ENCODE measurements around the gene PCNP. TPM values are rescaled to one million over a fixed set of nuclear protein-coding genes. Genes with fewer than 3 reads are reported as not detected.

The PCNP gene
- total and polyA plus RNA-seq, 2 donors from 2014 or later: 63.3 to 148 TPM

DNA sequence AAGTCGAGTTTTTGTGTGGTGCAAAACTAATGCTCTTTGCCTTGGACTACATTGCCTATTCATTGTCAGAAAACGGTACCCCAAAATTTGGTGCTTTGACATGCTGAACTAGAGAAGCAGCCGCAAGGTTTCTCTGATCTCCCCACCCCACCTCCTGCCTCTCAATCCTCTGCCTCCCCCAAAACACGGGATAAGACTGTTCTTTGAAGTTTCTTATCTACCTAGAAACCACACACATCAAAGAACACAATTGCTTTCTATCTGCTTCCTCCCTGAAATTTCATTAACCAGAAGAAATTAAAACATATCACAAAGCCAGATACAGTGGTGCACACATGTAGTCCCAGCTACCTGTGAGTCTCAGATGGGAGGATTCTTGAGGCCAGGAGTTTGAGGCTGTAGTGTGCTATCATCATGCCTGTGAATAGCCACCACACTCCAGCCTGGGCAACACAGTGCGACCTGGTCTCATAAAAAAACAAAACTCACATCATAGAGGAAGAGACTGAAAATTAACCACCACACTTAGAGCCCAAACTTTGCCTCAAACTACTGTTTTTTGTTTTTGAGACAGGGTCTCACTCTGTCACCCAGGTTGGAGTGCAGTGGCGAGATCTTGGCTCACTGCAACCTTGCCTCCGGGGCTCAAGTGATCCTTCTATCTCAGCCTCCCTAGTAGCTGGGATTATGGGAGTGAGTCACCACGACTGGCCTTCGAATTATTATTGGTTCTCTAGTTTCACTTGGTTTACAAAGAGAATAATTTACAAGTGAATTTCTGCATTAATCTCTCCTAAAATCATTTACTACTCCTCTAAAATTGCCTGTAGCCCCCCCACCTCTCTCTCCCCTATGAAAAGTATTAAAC lies 2.7 kb upstream of the PCNP start:
- peaks cover 0 to 12% (median 4%) of the 10 kb centered on the region in 3 donors for H3K4me1 ChIP-seq (ENCODE audit: control insufficient read depth in 2 of 3, insufficient read depth in 2 of 3, low read depth in 1 of 3, low read length in 3 of 3)
- peaks cover 0 to 2% (median 0%) of the 10 kb centered on the region in 3 donors for H3K36me3 ChIP-seq (ENCODE audit: control insufficient read depth in 2 of 3, insufficient read depth in 3 of 3, low read length in 3 of 3)
- no peak overlapping the region for H3K4me3 ChIP-seq (ENCODE audit: low read length in 3 of 3)
- no peak overlapping the region for H3K27ac ChIP-seq (ENCODE audit: low read depth in 2 of 2, low read length in 2 of 2)
- DNase-seq (no peak), FAIRE-seq (no peak)
- TF ChIP-seq CTCF (IDR thresholded peaks at IDR 0.05; ENCODE audit: borderline replicate concordance, extremely low read depth, insufficient read depth): no peak
- no peaks in the 10 kb centered on the region for H3K27me3 ChIP-seq (ENCODE audit: control insufficient read depth, insufficient read depth, low read length)
- H3K9ac ChIP-seq (ENCODE audit: low read length in 3 of 3): no peak overlapping the region
- intact Hi-C loops (cut with DNase I): no loop called here
- no peaks in the 10 kb centered on the region for H3K9me3 ChIP-seq (ENCODE audit: control insufficient read depth in 2 of 3, insufficient read depth in 1 of 3, low read length in 3 of 3)

GRCh38 chr3:101574388-101575112 lies 570 bp downstream of the PCNP start:
- FAIRE-seq (no peak), DNase-seq (peak in 4 of 5 donors; percentile 59 to 83 (median 74))
- no peak for TF ChIP-seq CTCF (IDR thresholded peaks at IDR 0.05; ENCODE audit: borderline replicate concordance, extremely low read depth, insufficient read depth)
- H3K9me3 ChIP-seq (ENCODE audit: control insufficient read depth in 2 of 3, insufficient read depth in 1 of 3, low read length in 3 of 3): no peaks in the 10 kb centered on the region
- peaks cover 0 to 12% (median 4%) of the 10 kb centered on the region in 3 donors for H3K4me1 ChIP-seq (ENCODE audit: control insufficient read depth in 2 of 3, insufficient read depth in 2 of 3, low read depth in 1 of 3, low read length in 3 of 3)
- no peaks in the 10 kb centered on the region for H3K27me3 ChIP-seq (ENCODE audit: control insufficient read depth, insufficient read depth, low read length)
- intact Hi-C loops (cut with DNase I): no loop called here
- H3K9ac ChIP-seq (ENCODE audit: low read length in 3 of 3): peak overlapping the region; percentile 85 to 96 (median 86)
- peak overlapping the region; percentile 75 to 90 (median 85) for H3K4me3 ChIP-seq (ENCODE audit: low read length in 3 of 3)
- H3K36me3 ChIP-seq (ENCODE audit: control insufficient read depth in 2 of 3, insufficient read depth in 3 of 3, low read length in 3 of 3): peaks cover 0 to 2% (median 0%) of the 10 kb centered on the region in 3 donors
- H3K27ac ChIP-seq (ENCODE audit: low read depth in 2 of 2, low read length in 2 of 2): peak overlapping the region; percentile 91 to 98

DNA sequence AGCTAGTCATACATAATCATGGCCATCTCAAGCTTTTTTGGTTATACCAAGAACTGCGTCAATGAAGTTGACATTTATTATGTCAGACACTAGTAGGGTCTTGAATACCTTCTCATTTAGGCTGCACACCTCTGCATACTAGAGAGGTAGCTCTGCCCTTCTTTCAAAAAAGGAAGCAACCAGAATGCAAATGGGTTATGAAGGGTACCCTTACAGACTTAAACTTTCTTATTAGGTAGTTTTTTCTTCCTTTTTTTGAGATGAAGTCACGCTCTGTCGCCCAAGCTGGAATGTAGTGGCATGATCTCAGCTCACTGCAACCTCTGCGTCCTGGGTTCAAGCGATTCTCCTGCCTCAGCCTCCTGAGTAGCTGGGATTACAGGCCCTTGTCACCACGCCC lies 3.3 kb downstream of the PCNP start:
- no peak for TF ChIP-seq CTCF (IDR thresholded peaks at IDR 0.05; ENCODE audit: borderline replicate concordance, extremely low read depth, insufficient read depth)
- DNase-seq: no peak
- no peaks in the 10 kb centered on the region for H3K27me3 ChIP-seq (ENCODE audit: control insufficient read depth, insufficient read depth, low read length)
- H3K4me1 ChIP-seq (ENCODE audit: control insufficient read depth in 2 of 3, insufficient read depth in 2 of 3, low read depth in 1 of 3, low read length in 3 of 3): peaks cover 0 to 16% (median 4%) of the 10 kb centered on the region in 3 donors
- peaks cover 0 to 8% (median 3%) of the 10 kb centered on the region in 3 donors for H3K36me3 ChIP-seq (ENCODE audit: control insufficient read depth in 2 of 3, insufficient read depth in 3 of 3, low read length in 3 of 3)
- H3K9me3 ChIP-seq (ENCODE audit: control insufficient read depth in 2 of 3, insufficient read depth in 1 of 3, low read length in 3 of 3): no peaks in the 10 kb centered on the region
- no peak overlapping the region for H3K9ac ChIP-seq (ENCODE audit: low read length in 3 of 3)
- intact Hi-C loops (cut with DNase I): no loop called here
- H3K27ac ChIP-seq (ENCODE audit: low read depth in 2 of 2, low read length in 2 of 2): no peak overlapping the region
- no peak for FAIRE-seq
- no peak overlapping the region for H3K4me3 ChIP-seq (ENCODE audit: low read length in 3 of 3)

Measured in kidney (tissue), 14 donors.